ENCODE data around the gene GDA.

GRCh38 chr9:72299017-72299603 lies 149.9 kb downstream of the GDA start:
- TF ChIP-seq TAF1 (IDR thresholded peaks at IDR 0.05; ENCODE audit: borderline replicate concordance, insufficient read depth, low read length), result no peak
- TF ChIP-seq REST (IDR thresholded peaks at IDR 0.05; ENCODE audit: insufficient read depth in 1 of 2, low read depth in 2 of 2, low read length in 2 of 2), result no peak
- no peak for TF ChIP-seq SIN3A (IDR thresholded peaks at IDR 0.05; ENCODE audit: borderline replicate concordance, insufficient read depth, low read length)

Measured in PFSK-1 (cell line).